IMR-90 (cell line): ENCODE data around the gene CHTF8.

Experiments
- BHLHE40 ChIP-seq: fragments of 150-350 bp; IDR thresholded peaks from 2 replicates; pipeline ENCODE4 v1.6.1; 2016; ENCODE audit warnings: mild to moderate bottlenecking, low read depth, low read length
- CEBPB ChIP-seq: IDR thresholded peaks from 2 replicates; pipeline ENCODE4 v1.6.1; 2012; ENCODE audit warnings: low read depth, low read length, improper control_type of control experiment
- CHD1 ChIP-seq: IDR thresholded peaks from 2 replicates; pipeline ENCODE4 v1.6.1; 2012; ENCODE audit warnings: low read depth, low read length, improper control_type of control experiment
- CTCF ChIP-seq: conservative IDR thresholded peaks from 2 replicates; pipeline ENCODE4 v1.5.1; 2012; ENCODE audit warnings: mild to moderate bottlenecking, low read depth, low read length, improper control_type of control experiment
- MAFK ChIP-seq: IDR thresholded peaks from 2 replicates; pipeline ENCODE4 v1.6.1; 2012; ENCODE audit warnings: low read depth, low read length, improper control_type of control experiment
- NFE2L2 ChIP-seq: fragments of 150-350 bp; IDR thresholded peaks from 2 replicates; pipeline ENCODE4 v1.6.1; 2016; ENCODE audit warnings: low read depth, mild to moderate bottlenecking, low read length

GRCh38 chr16:69176033-69176800, 43.8 kb upstream of the CHTF8 start:
- TF ChIP-seq CTCF (no peak), NFE2L2 (no peak), CEBPB (no peak), MAFK (no peak), CHD1 (no peak), BHLHE40 (no peak)
